Left lung (tissue), 10 donors: Measurements from ENCODE around the gene BAK1. TPM values are rescaled to one million over a fixed set of nuclear protein-coding genes. Genes with fewer than 3 reads are reported as not detected.

ENCODE experiments used
- ATAC-seq: fragments of 200-7000 bp; cut with Tn5 transposase; one replicate; pipeline ENCODE4 v1.9.1; 2020; ENCODE audit warnings: moderate library complexity
- DNase-seq, 4 donors: peaks; one replicate each; pipeline ENCODE4 v3.0.0-alpha.2; 2013 to 2020
- H3K27ac ChIP-seq, 2 donors: fragments of 200-600 bp; sonication (generic) in 1 of 2; one replicate each; pipeline versions ENCODE4 v1.5.0 to v1.8.0; 2020 to 2021
- H3K27me3 ChIP-seq, 2 donors: fragments of 200-600 bp; sonication (generic) in 1 of 2; one replicate each; pipeline versions ENCODE4 v1.5.0 to v1.8.0; 2020 to 2021
- H3K36me3 ChIP-seq, 2 donors: fragments of 200-600 bp; sonication (generic) in 1 of 2; one replicate each; pipeline versions ENCODE4 v1.5.0 to v1.8.0; 2020 to 2021
- H3K4me1 ChIP-seq, 2 donors: fragments of 200-600 bp; one replicate each; pipeline ENCODE4 v1.8.0; 2021
- H3K4me3 ChIP-seq, 2 donors: fragments of 200-600 bp; sonication (generic) in 1 of 2; one replicate each; pipeline versions ENCODE4 v1.5.0 to v1.8.0; 2020 to 2021; ENCODE audit warnings: mild to moderate bottlenecking in 1 of 2
- H3K9me3 ChIP-seq, 2 donors: fragments of 200-600 bp; sonication (generic) in 1 of 2; one replicate each; pipeline versions ENCODE4 v1.5.0 to v1.8.0; 2020 to 2021
- intact Hi-C, 2 donors: fragments of 100-400 bp; cut with DNase I; formaldehyde crosslinking; loops; one replicate each; pipeline versions ENCODE4 v1.11.2 to v1.14.2; 2022
- polyA plus RNA-seq, 6 donors: library from polyadenylated mRNA; unstranded; fragments of 120-200 nt; gene quantifications; one replicate each; pipeline ENCODE4 v1.2.1, GENCODE V29; 2013; ENCODE audit not compliant: insufficient read length in 6 of 6
- total RNA-seq, 2 donors: library from RNA; stranded (reverse); fragmentation: NEBNext Ultra II Directional; extraction: Animal tissue kit (Norgen Biotek cat#: 25700); gene quantifications; one replicate each; pipeline ENCODE4 v1.2.1, GENCODE V29; 2021
- TF ChIP-seq, protein P1 (sequence below), 2 donors: fragments of 200-600 bp; sonication (generic) in 1 of 2; IDR thresholded peaks; one replicate each; pipeline versions ENCODE4 v1.5.0 to v1.8.0; 2021; ENCODE audit warnings: antibody characterized with exemption in 2 of 2
- donor health status: DM: no; HTN: yes; CAD: no.
- donor health status: DM: no; HTN: no; CAD: no.

BAK1 gene
- total and polyA plus RNA-seq, 8 donors: 13.1 to 27.0 (median 18.9) TPM

DNA sequence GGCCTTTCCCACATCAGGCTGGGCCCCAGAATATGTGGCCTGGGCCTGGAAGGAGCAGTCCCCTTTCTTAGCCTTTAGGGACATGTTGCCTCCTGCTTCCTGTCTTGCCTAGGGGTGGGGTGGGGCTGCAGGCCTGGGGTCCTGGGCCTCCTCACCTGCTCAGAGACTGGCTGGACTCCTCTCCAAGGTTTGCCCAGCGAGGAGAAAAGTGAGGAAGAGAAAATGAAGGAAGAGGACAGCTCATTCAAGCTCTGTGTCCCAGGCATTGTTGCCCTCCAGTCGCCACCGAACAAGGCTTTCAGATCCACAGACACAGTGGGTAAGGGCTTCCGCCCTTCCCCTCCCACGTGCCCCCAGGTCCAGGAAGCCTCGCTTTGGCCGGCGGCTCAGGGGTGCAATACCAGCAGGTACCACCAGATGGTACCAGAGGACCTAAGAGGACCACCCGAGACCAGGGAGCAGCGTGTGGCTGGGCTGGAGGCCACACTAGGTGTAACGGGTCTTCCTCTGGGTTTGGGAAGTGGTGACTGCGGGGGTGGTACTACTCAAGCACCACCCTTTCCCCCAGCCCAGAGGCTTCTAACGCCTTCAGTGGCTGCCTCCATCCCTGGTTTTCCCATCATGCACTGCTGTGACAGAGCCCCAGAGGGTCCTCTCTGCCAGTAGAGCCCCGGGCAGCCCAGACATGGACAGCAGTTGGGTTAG is 5.5 kb upstream of the BAK1 start:
- peak; percentile 58 to 94 (median 80) for DNase-seq
- intact Hi-C loops: no loop called here
- H3K9me3 ChIP-seq: no peaks in the 10 kb centered on the region
- H3K27me3 ChIP-seq: no peaks in the 10 kb centered on the region
- H3K4me1 ChIP-seq: peaks cover 22 to 23% of the 10 kb centered on the region in 2 donors
- TF ChIP-seq, protein P1, sequence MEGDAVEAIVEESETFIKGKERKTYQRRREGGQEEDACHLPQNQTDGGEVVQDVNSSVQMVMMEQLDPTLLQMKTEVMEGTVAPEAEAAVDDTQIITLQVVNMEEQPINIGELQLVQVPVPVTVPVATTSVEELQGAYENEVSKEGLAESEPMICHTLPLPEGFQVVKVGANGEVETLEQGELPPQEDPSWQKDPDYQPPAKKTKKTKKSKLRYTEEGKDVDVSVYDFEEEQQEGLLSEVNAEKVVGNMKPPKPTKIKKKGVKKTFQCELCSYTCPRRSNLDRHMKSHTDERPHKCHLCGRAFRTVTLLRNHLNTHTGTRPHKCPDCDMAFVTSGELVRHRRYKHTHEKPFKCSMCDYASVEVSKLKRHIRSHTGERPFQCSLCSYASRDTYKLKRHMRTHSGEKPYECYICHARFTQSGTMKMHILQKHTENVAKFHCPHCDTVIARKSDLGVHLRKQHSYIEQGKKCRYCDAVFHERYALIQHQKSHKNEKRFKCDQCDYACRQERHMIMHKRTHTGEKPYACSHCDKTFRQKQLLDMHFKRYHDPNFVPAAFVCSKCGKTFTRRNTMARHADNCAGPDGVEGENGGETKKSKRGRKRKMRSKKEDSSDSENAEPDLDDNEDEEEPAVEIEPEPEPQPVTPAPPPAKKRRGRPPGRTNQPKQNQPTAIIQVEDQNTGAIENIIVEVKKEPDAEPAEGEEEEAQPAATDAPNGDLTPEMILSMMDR (IDR thresholded peaks at IDR 0.05): peak; percentile 97 to 100
- peak; percentile 67 for ATAC-seq
- H3K4me3 ChIP-seq: no peak overlapping the region
- H3K27ac ChIP-seq: peak overlapping the region in 1 of 2 donors; percentile 37
- H3K36me3 ChIP-seq: no peaks in the 10 kb centered on the region

DNA sequence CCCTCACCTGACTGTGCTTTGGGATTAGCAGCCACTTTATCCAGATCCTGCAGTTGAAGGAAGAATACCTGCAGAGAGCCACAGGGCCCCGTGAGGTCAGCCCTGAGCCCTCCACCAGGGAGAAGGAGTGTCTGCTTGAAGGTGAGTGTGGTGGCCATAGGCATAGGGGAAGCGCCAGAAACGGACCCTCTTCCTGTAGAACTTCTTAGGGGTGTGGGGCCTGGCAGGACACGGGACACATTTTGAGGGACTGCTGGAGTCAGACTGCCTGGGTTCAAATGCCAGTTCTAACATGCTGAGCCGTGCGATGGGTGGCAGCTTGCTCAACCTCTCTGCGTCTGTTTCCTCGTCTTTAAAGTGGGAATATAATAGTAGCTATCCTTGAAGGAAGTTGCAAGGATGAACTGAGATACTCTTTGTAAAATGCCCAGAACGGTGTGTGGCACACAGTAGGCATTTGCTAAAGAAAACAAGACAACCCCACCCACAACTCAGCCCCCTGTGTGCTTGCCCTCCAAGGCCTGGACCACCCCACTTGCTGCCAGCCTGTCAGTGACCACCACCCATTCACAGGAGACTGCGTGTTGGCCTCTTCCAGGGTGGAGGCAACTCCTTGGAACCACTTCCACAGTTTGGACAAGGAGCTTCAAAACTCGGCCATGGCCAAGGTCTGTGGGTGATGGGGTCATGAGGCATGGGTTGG is 4.8 kb upstream of the BAK1 start:
- DNase-seq (no peak), ATAC-seq (no peak)
- Histone ChIP-seq H3K9me3 (no peaks in the 10 kb centered on the region), H3K4me1 (peaks cover 19 to 21% of the 10 kb centered on the region in 2 donors), H3K27me3 (no peaks in the 10 kb centered on the region), H3K27ac (peak overlapping the region in 1 of 2 donors; percentile 37), H3K4me3 (no peak overlapping the region), H3K36me3 (no peaks in the 10 kb centered on the region)
- intact Hi-C loops: no loop called here
- TF ChIP-seq, protein P1 (IDR thresholded peaks at IDR 0.05): no peak

DNA sequence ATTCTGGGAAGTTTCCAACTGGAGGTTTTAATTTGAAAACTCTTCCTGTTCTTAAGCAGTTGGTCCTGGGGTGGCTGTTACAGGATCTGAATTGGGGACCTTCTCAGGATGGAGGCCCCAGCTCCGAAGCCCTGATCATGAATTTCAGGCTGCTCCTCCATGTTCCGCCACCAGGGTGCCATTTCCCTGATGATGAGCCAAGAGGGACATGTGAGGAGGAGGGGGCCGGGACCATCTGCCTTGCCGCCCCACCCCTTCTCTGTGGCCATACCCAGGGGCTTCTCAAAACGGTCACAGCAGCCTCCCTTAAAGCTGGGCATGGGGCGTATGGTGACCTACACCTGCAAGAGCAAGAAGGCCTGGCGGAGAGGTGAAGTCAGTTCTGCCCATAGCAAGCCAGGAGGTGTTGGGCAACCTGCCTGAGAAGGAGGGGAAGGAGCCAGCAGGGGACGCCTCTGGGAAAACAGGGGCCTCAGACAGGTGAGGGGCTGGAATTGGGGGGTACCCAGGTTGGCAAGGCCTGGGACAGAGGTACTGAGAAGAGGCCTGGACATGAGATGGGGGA is 3.6 kb upstream of the BAK1 start:
- Histone ChIP-seq H3K36me3 (no peaks in the 10 kb centered on the region), H3K4me3 (no peak overlapping the region), H3K4me1 (peaks cover 20 to 26% of the 10 kb centered on the region in 2 donors), H3K27ac (no peak overlapping the region), H3K27me3 (no peaks in the 10 kb centered on the region), H3K9me3 (no peaks in the 10 kb centered on the region)
- DNase-seq: no peak
- ATAC-seq: no peak
- TF ChIP-seq, protein P1 (IDR thresholded peaks at IDR 0.05): no peak
- intact Hi-C loops: no loop called here

DNA sequence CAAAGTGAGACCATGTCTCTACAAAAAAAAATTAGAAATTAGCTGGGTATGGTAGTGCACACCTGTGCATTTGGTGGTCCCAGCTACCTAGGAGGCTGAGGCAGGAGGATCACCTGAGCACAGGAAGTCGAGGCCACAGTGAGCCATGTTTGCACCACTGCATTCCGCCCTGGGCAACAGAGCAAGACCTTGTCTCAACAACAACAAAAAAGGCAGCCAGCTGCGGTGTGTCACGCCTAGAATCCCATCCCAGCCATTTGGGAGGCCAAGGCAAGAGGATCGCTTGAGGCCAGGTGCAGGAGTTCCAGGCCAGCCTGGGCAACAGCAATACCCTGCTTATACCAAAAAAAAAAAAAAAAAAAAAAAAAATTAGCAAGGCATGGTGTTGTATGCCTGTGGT is 1.1 kb upstream of the BAK1 start:
- peaks cover 22 to 49% of the 10 kb centered on the region in 2 donors for H3K4me1 ChIP-seq
- H3K36me3 ChIP-seq: peaks cover 0 to 14% of the 10 kb centered on the region in 2 donors
- TF ChIP-seq, protein P1 (IDR thresholded peaks at IDR 0.05): no peak
- H3K9me3 ChIP-seq: no peaks in the 10 kb centered on the region
- ATAC-seq (no peak), DNase-seq (no peak)
- intact Hi-C loops: no loop called here
- H3K27ac ChIP-seq: no peak overlapping the region
- no peak overlapping the region for H3K4me3 ChIP-seq
- no peaks in the 10 kb centered on the region for H3K27me3 ChIP-seq

DNA sequence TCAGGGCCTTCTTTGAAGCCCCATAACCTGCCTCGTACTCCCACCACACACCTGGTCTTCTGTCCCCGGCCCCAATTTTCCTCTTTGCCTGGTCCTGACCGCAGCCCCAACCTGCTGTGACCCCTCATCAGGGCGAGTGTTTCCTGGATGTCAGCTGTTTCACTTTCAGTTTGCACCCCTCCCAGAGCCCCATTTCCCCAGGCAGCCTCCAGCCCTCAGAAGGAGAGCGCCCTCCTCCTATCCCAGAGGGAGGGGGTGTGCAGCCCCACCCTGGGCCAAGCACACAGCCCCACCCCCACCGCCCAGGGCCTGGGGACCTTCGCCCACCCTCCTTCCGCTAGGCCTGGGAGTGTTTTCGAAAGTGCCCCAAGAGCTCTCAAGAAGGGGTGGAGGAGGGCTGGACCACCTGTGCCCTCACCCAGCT is 1.5 kb downstream of the BAK1 start:
- H3K4me1 ChIP-seq: peaks cover 16 to 39% of the 10 kb centered on the region in 2 donors
- peak overlapping the region; percentile 93 to 98 for H3K4me3 ChIP-seq
- H3K9me3 ChIP-seq: no peaks in the 10 kb centered on the region
- DNase-seq (no peak), ATAC-seq (no peak)
- TF ChIP-seq, protein P1 (IDR thresholded peaks at IDR 0.05): no peak
- peaks cover 0 to 40% of the 10 kb centered on the region in 2 donors for H3K36me3 ChIP-seq
- intact Hi-C loops: no loop called here
- no peaks in the 10 kb centered on the region for H3K27me3 ChIP-seq
- peak overlapping the region in 1 of 2 donors; percentile 89 for H3K27ac ChIP-seq
